H9 (cell line): Measurements from ENCODE around the gene LETM1. TPM values are rescaled to one million over a fixed set of nuclear protein-coding genes. Genes with fewer than 3 reads are reported as not detected.

Source experiments
- DNase-seq: peaks from one replicate; pipeline ENCODE4 v3.0.0-alpha.2; 2017
- H2AFZ ChIP-seq: one replicate; pipeline ENCODE4 v1.6.1; 2013; ENCODE audit warnings: mild to moderate bottlenecking, low read length, control low read depth, moderate library complexity
- H2AK5ac ChIP-seq: 2 replicates; pipeline ENCODE4 v1.6.1; 2013; ENCODE audit warnings: low read length, control low read depth, mixed read lengths; ENCODE audit not compliant: insufficient read length
- H2BK120ac ChIP-seq: one replicate; pipeline ENCODE4 v1.6.1; 2013; ENCODE audit warnings: low read depth, mild to moderate bottlenecking, low read length, control low read depth, inconsistent platforms; ENCODE audit not compliant: poor library complexity, severe bottlenecking
- H2BK12ac ChIP-seq: 2 replicates; pipeline ENCODE4 v1.6.1; 2013; ENCODE audit warnings: low read length, control low read depth, mixed read lengths, low read depth; ENCODE audit not compliant: insufficient read length
- H2BK15ac ChIP-seq: 2 replicates; pipeline ENCODE4 v1.6.1; 2013; ENCODE audit warnings: low read depth, low read length, control low read depth
- H2BK20ac ChIP-seq: one replicate; pipeline ENCODE4 v1.6.1; 2013; ENCODE audit warnings: low read depth, mild to moderate bottlenecking, low read length, control low read depth, inconsistent platforms; ENCODE audit not compliant: poor library complexity, severe bottlenecking
- H2BK5ac ChIP-seq: 2 replicates; pipeline ENCODE4 v1.6.1; 2013; ENCODE audit warnings: low read length, control low read depth, mixed read lengths; ENCODE audit not compliant: insufficient read length
- H3K14ac ChIP-seq: 2 replicates; pipeline ENCODE4 v1.6.1; 2013; ENCODE audit warnings: low read length, control low read depth; ENCODE audit not compliant: insufficient read depth
- H3K18ac ChIP-seq: 2 replicates; pipeline ENCODE4 v1.6.1; 2013; ENCODE audit warnings: low read depth, mild to moderate bottlenecking, mixed read lengths, low read length, control low read depth; ENCODE audit not compliant: insufficient read length
- H3K23ac ChIP-seq: 2 replicates; pipeline ENCODE4 v1.6.1; 2013; ENCODE audit warnings: low read length, control low read depth, mixed read lengths, low read depth; ENCODE audit not compliant: insufficient read length
- H3K23me2 ChIP-seq: 2 replicates; pipeline ENCODE4 v1.6.1; 2013; ENCODE audit warnings: low read depth, mild to moderate bottlenecking, mixed read lengths, low read length, control low read depth; ENCODE audit not compliant: insufficient read length, poor library complexity, severe bottlenecking
- H3K27ac ChIP-seq: 2 replicates; pipeline ENCODE4 v1.5.1; 2013; ENCODE audit warnings: low read length, control low read depth, mixed read lengths, low read depth; ENCODE audit not compliant: insufficient read length
- H3K27me3 ChIP-seq: 2 replicates; pipeline ENCODE4 v1.6.1; 2013; ENCODE audit warnings: low read length, control low read depth, inconsistent platforms; ENCODE audit not compliant: insufficient read depth
- H3K4ac ChIP-seq: 2 replicates; pipeline ENCODE4 v1.6.1; 2013; ENCODE audit warnings: low read depth, mild to moderate bottlenecking, control low read depth, inconsistent platforms, low read length, moderate library complexity
- H3K4me1 ChIP-seq: 2 replicates; pipeline ENCODE4 v1.6.1; 2013; ENCODE audit warnings: low read length, control low read depth, inconsistent platforms; ENCODE audit not compliant: insufficient read depth
- H3K4me2 ChIP-seq: 2 replicates; pipeline ENCODE4 v1.6.1; 2013; ENCODE audit warnings: low read length, control low read depth, mixed read lengths; ENCODE audit not compliant: insufficient read length, insufficient read depth
- H3K56ac ChIP-seq: 2 replicates; pipeline ENCODE4 v1.6.1; 2013; ENCODE audit warnings: low read depth, mild to moderate bottlenecking, mixed read lengths, low read length, control low read depth; ENCODE audit not compliant: insufficient read length
- H3K79me1 ChIP-seq: 2 replicates; pipeline ENCODE4 v1.6.1; 2013; ENCODE audit warnings: low read depth, mild to moderate bottlenecking, moderate library complexity, low read length, control low read depth, inconsistent platforms; ENCODE audit not compliant: insufficient read depth, poor library complexity, severe bottlenecking
- H3K79me2 ChIP-seq: 2 replicates; pipeline ENCODE4 v1.6.1; 2013; ENCODE audit warnings: low read length, control low read depth, inconsistent platforms; ENCODE audit not compliant: insufficient read depth
- H3K9ac ChIP-seq: 2 replicates; pipeline ENCODE4 v1.6.1; 2013; ENCODE audit warnings: low read length, control low read depth, mixed read lengths; ENCODE audit not compliant: insufficient read length; ENCODE audit errors: extremely low read depth
- H3K9me3 ChIP-seq: one replicate; pipeline ENCODE4 v1.6.1; 2013; ENCODE audit warnings: low read depth, low read length, inconsistent platforms; ENCODE audit not compliant: control insufficient read depth
- H3T11ph ChIP-seq: one replicate; pipeline ENCODE4 v1.6.1; 2013; ENCODE audit warnings: mild to moderate bottlenecking, low read length, control low read depth, inconsistent platforms
- H4K20me1 ChIP-seq: one replicate; pipeline ENCODE4 v1.6.1; 2013; ENCODE audit not compliant: control insufficient read depth, insufficient read length, insufficient read depth
- H4K5ac ChIP-seq: 2 replicates; pipeline ENCODE4 v1.6.1; 2013; ENCODE audit warnings: low read depth, mild to moderate bottlenecking, mixed read lengths, low read length, control low read depth; ENCODE audit not compliant: insufficient read length
- H4K8ac ChIP-seq: replicated peaks from 2 replicates; pipeline ENCODE4 v1.6.1; 2013; ENCODE audit warnings: low read length, control low read depth, mixed read lengths, low read depth; ENCODE audit not compliant: insufficient read length
- H4K91ac ChIP-seq: 2 replicates; pipeline ENCODE4 v1.6.1; 2013; ENCODE audit warnings: low read depth, mild to moderate bottlenecking, moderate library complexity, mixed read lengths, low read length, control low read depth; ENCODE audit not compliant: insufficient read length
- H3K27ac Mint-ChIP-seq, 3 experiments: 2 replicates in 2 of 3; 3 replicates in 1 of 3; pipeline ENCODE4 v1.8.0; 2020 to 2021; ENCODE audit warnings: mixed read lengths in 3 of 3, mild to moderate bottlenecking in 1 of 3, moderate library complexity in 1 of 3
- H3K27me3 Mint-ChIP-seq: 2 replicates; pipeline ENCODE4 v1.8.0; 2021; ENCODE audit warnings: low read depth, mild to moderate bottlenecking, moderate library complexity, mixed read lengths
- H3K36me3 Mint-ChIP-seq, 3 experiments: 2 replicates in 2 of 3; 3 replicates in 1 of 3; pipeline ENCODE4 v1.8.0; 2020 to 2021; ENCODE audit warnings: low read depth in 3 of 3, mixed read lengths in 3 of 3; ENCODE audit not compliant: insufficient read depth in 1 of 3
- H3K4me1 Mint-ChIP-seq, 2 experiments: 2 replicates each; pipeline ENCODE4 v1.8.0; 2020; ENCODE audit warnings: mixed read lengths in 2 of 2
- H3K4me3 Mint-ChIP-seq, 2 experiments: 2 replicates in 1 of 2; 3 replicates in 1 of 2; pipeline ENCODE4 v1.8.0; 2020 to 2021; ENCODE audit warnings: mild to moderate bottlenecking in 2 of 2, mixed read lengths in 2 of 2, moderate library complexity in 1 of 2
- H3K9me3 Mint-ChIP-seq, 2 experiments: 2 replicates in 1 of 2; 3 replicates in 1 of 2; pipeline ENCODE4 v1.8.0; 2020; ENCODE audit warnings: mild to moderate bottlenecking in 2 of 2, mixed read lengths in 2 of 2, moderate library complexity in 1 of 2
- CTCF ChIP-seq: fragments of 200-600 bp; sonication (generic); conservative IDR thresholded peaks from 3 replicates; pipeline ENCODE4 v1.8.0; 2021; ENCODE audit warnings: antibody characterized with exemption, mild to moderate bottlenecking
- WGBS: extraction: QIAGEN DNeasy Blood & Tissue Kit; methylation state at CpG from one replicate; pipeline ENCODE4 v1.1.7; 2013; ENCODE audit warnings: missing lambda C conversion rate, low lambda C conversion rate, mixed read lengths; ENCODE audit not compliant: insufficient read length; ENCODE audit errors: extremely low coverage; 5-methylcytosine and 5-hydroxymethylcytosine counted together
- total RNA-seq: library from RNA; stranded (reverse); gene quantifications from 2 replicates; pipeline ENCODE4 v1.2.1, GENCODE V29; 2021

LETM1 gene
- total RNA-seq, 1 experiment from 2014 or later: 43.4 TPM

GRCh38 chr4:1807332-1807777, 48.6 kb downstream of the LETM1 start:
- Histone ChIP-seq H3K14ac (no peak overlapping the region), H2BK20ac (no peak overlapping the region), H3K56ac (no peak overlapping the region), H2BK12ac (no peak overlapping the region), H3K27ac (no peak overlapping the region), H2BK120ac (no peak overlapping the region), H3K23me2 (no peaks in the 10 kb centered on the region), H4K91ac (no peak overlapping the region), H3K79me1 (no peaks in the 10 kb centered on the region), H3K79me2 (no peaks in the 10 kb centered on the region), H3T11ph (no peak overlapping the region), H2BK15ac (no peak overlapping the region), H2BK5ac (no peak overlapping the region), H3K18ac (no peak overlapping the region), H3K4me2 (no peak overlapping the region), H3K9me3 (no peaks in the 10 kb centered on the region), H3K4me1 (no peaks in the 10 kb centered on the region), H3K27me3 (no peaks in the 10 kb centered on the region), H4K5ac (no peak overlapping the region), H4K20me1 (no peaks in the 10 kb centered on the region), H3K4ac (no peak overlapping the region), H2AFZ (no peak overlapping the region), H3K9ac (no peak overlapping the region), H4K8ac (no peak overlapping the region), H3K23ac (no peak overlapping the region), H2AK5ac (no peak overlapping the region)
- Mint-ChIP-seq H3K27ac (no peak overlapping the region), H3K27me3 (no peaks in the 10 kb centered on the region), H3K4me1 (0 out of 4 replicates have a peak, but pooled peaks cover 0 to under 1% of the 10 kb centered on the region in 2 experiments), H3K4me3 (no peak overlapping the region), H3K36me3 (peaks cover 0 to 26% (median 25%) of the 10 kb centered on the region in 3 experiments; a peak in 5 of 7 replicates), H3K9me3 (no peaks in the 10 kb centered on the region)
- DNase-seq: no peak
- WGBS: no CpG with 5 or more reads among the region's 16 CpGs
- no peak for TF ChIP-seq CTCF
